NT2/D1 (cell line): Measurements from ENCODE around the gene FAM222B.

Experiments used
- DNase-seq: peaks from one replicate; pipeline ENCODE4 v3.0.0-alpha.2; 2011; ENCODE audit warnings: low read depth, low spot score
- H3K27me3 ChIP-seq: 2 replicates; pipeline ENCODE4 v1.6.0; 2011; ENCODE audit warnings: mild to moderate bottlenecking; ENCODE audit not compliant: insufficient read length, insufficient read depth
- H3K36me3 ChIP-seq: 2 replicates; pipeline ENCODE4 v1.6.1; 2011; ENCODE audit warnings: mild to moderate bottlenecking, low read length, mixed read lengths; ENCODE audit not compliant: insufficient read depth, insufficient read length
- H3K4me1 ChIP-seq: 2 replicates; pipeline ENCODE4 v1.5.1; 2011; ENCODE audit not compliant: insufficient read depth, insufficient read length
- H3K4me3 ChIP-seq: 2 replicates; pipeline ENCODE4 v1.5.1; 2011; ENCODE audit warnings: low read depth; ENCODE audit not compliant: insufficient read length
- H3K9ac ChIP-seq: 2 replicates; pipeline ENCODE4 v1.6.0; 2011; ENCODE audit warnings: low read depth; ENCODE audit not compliant: insufficient read length
- H3K9me3 ChIP-seq: 2 replicates; pipeline ENCODE4 v1.5.1; 2011; ENCODE audit warnings: mild to moderate bottlenecking, low read length; ENCODE audit not compliant: insufficient read depth
- SUZ12 ChIP-seq: IDR thresholded peaks from 2 replicates; pipeline ENCODE4 v1.6.1; 2011; ENCODE audit not compliant: insufficient read length, insufficient read depth; ENCODE audit errors: extremely low read depth
- YY1 ChIP-seq: IDR thresholded peaks from 2 replicates; pipeline ENCODE4 v1.6.1; 2011; ENCODE audit not compliant: insufficient read length, insufficient read depth
- ZNF274 ChIP-seq: IDR thresholded peaks from 2 replicates; pipeline ENCODE4 v1.6.1; 2011; ENCODE audit warnings: mild to moderate bottlenecking, low read depth, low read length

FAM222B gene

GRCh38 chr17:28720247-28720996, 122.2 kb downstream of the FAM222B start:
- H3K9me3 ChIP-seq = no peaks in the 10 kb centered on the region
- H3K36me3 ChIP-seq = peaks cover 58% of the 10 kb centered on the region
- H3K4me1 ChIP-seq = peaks cover 12% of the 10 kb centered on the region
- peak overlapping the region; percentile 93 for H3K4me3 ChIP-seq
- H3K9ac ChIP-seq = peak overlapping the region; percentile 99
- DNase-seq = no peak
- no peaks in the 10 kb centered on the region for H3K27me3 ChIP-seq
- TF ChIP-seq SUZ12 = no peak
- TF ChIP-seq ZNF274 = no peak
- TF ChIP-seq YY1 = no peak

GRCh38 chr17:28719021-28719433, 123.6 kb downstream of the FAM222B start:
- Histone ChIP-seq H3K4me1 (peaks cover 18% of the 10 kb centered on the region), H3K36me3 (peaks cover 65% of the 10 kb centered on the region), H3K27me3 (no peaks in the 10 kb centered on the region), H3K9me3 (no peaks in the 10 kb centered on the region), H3K9ac (peak overlapping the region; percentile 93), H3K4me3 (peak overlapping the region; percentile 52)
- DNase-seq = no peak
- no peak for TF ChIP-seq ZNF274
- TF ChIP-seq SUZ12 = no peak
- TF ChIP-seq YY1 = no peak

GRCh38 chr17:28718333-28719020, 124.1 kb downstream of the FAM222B start:
- Histone ChIP-seq H3K36me3 (peaks cover 62% of the 10 kb centered on the region), H3K9me3 (no peaks in the 10 kb centered on the region), H3K4me3 (peak overlapping the region; percentile 52), H3K27me3 (no peaks in the 10 kb centered on the region), H3K9ac (peak overlapping the region; percentile 93), H3K4me1 (peaks cover 18% of the 10 kb centered on the region)
- TF ChIP-seq SUZ12 (no peak), YY1 (no peak), ZNF274 (no peak)
- no peak for DNase-seq

GRCh38 chr17:28717578-28718332, 124.8 kb downstream of the FAM222B start, which contains the start of gene RAB34:
Gene RAB34 (minus strand): TSS chr17:28717868. CDS start chr17:28717266, 602 bp downstream.
- no peak for TF ChIP-seq SUZ12
- TF ChIP-seq YY1 = no peak
- TF ChIP-seq ZNF274 = no peak
- peaks cover 59% of the 10 kb centered on the region for H3K36me3 ChIP-seq
- DNase-seq = peak; percentile 82
- no peaks in the 10 kb centered on the region for H3K9me3 ChIP-seq
- H3K4me1 ChIP-seq = peaks cover 18% of the 10 kb centered on the region
- H3K4me3 ChIP-seq = peak within 1 kb of the TSS; percentile 79
- H3K27me3 ChIP-seq = no peaks in the 10 kb centered on the region
- H3K9ac ChIP-seq = peak within 1 kb of the TSS; percentile 93

- Histone ChIP-seq H3K36me3 (peaks cover 56% of the 10 kb centered on the region), H3K4me3 (peak overlapping the region; percentile 79), H3K27me3 (no peaks in the 10 kb centered on the region), H3K9ac (peak overlapping the region; percentile 88), H3K4me1 (peaks cover 16% of the 10 kb centered on the region), H3K9me3 (no peaks in the 10 kb centered on the region)
- no peak for DNase-seq
- TF ChIP-seq SUZ12 (no peak), ZNF274 (no peak)
These were observed 125.6 kb downstream of the FAM222B start for GRCh38 chr17:28716740-28717577.

GRCh38 chr17:28715217-28715616, 127.4 kb downstream of the FAM222B start:
- H3K9me3 ChIP-seq = no peaks in the 10 kb centered on the region
- TF ChIP-seq SUZ12 = no peak
- no peak for TF ChIP-seq YY1
- TF ChIP-seq ZNF274 = no peak

More at GRCh38 chr17:28715217-28715616, 127.4 kb downstream of the FAM222B start:
- Histone ChIP-seq H3K4me1 (peaks cover 16% of the 10 kb centered on the region), H3K9ac (peak overlapping the region; percentile 17), H3K27me3 (no peaks in the 10 kb centered on the region), H3K36me3 (peaks cover 39% of the 10 kb centered on the region), H3K4me3 (no peak overlapping the region)
- no peak for DNase-seq
